Endodermal cell (in vitro differentiated cells): ENCODE measurements around the gene ANKMY1. TPM values are rescaled to one million over a fixed set of nuclear protein-coding genes. Genes with fewer than 3 reads are reported as not detected.

Source experiments
- DNase-seq: peaks from one replicate; pipeline ENCODE4 v3.0.0-alpha.2; 2017
- H3K27ac ChIP-seq: 2 replicates; pipeline ENCODE4 v1.5.1; 2013; ENCODE audit warnings: mild to moderate bottlenecking, low read depth, low read length, moderate library complexity
- H3K27me3 ChIP-seq: 2 replicates; pipeline ENCODE4 v1.6.1; 2013; ENCODE audit warnings: mild to moderate bottlenecking, low read length, moderate library complexity; ENCODE audit not compliant: insufficient read depth, control insufficient read depth, poor library complexity, severe bottlenecking
- H3K36me3 ChIP-seq: 2 replicates; pipeline ENCODE4 v1.7.0; 2013; ENCODE audit warnings: mild to moderate bottlenecking, low read length, moderate library complexity; ENCODE audit not compliant: control insufficient read depth, insufficient read depth
- H3K4me1 ChIP-seq: one replicate; pipeline ENCODE4 v1.7.0; 2013; ENCODE audit warnings: low read length; ENCODE audit not compliant: control insufficient read depth, insufficient read depth
- H3K4me3 ChIP-seq: 2 replicates; pipeline ENCODE4 v1.5.1; 2013; ENCODE audit warnings: mild to moderate bottlenecking, low read length, moderate library complexity
- H3K9ac ChIP-seq: 2 replicates; pipeline ENCODE4 v1.6.1; 2013; ENCODE audit warnings: mild to moderate bottlenecking, low read length, moderate library complexity; ENCODE audit not compliant: poor library complexity, severe bottlenecking; ENCODE audit errors: extremely low read depth
- H3K9me3 ChIP-seq: 2 replicates; pipeline ENCODE4 v1.6.1; 2013; ENCODE audit warnings: mild to moderate bottlenecking, low read length, moderate library complexity; ENCODE audit not compliant: control insufficient read depth
- H3K27ac Mint-ChIP-seq: 2 replicates; pipeline ENCODE4 v1.8.0; 2020; ENCODE audit warnings: mixed read lengths
- H3K27me3 Mint-ChIP-seq: 2 replicates; pipeline ENCODE4 v1.8.0; 2021; ENCODE audit warnings: mild to moderate bottlenecking, mixed read lengths; ENCODE audit not compliant: insufficient read depth
- H3K36me3 Mint-ChIP-seq: 2 replicates; pipeline ENCODE4 v1.8.0; 2020; ENCODE audit warnings: low read depth, mixed read lengths
- H3K4me1 Mint-ChIP-seq: 2 replicates; pipeline ENCODE4 v1.8.0; 2020; ENCODE audit warnings: mixed read lengths
- H3K4me3 Mint-ChIP-seq: 2 replicates; pipeline ENCODE4 v1.8.0; 2020; ENCODE audit warnings: mild to moderate bottlenecking, moderate library complexity, mixed read lengths
- H3K9me3 Mint-ChIP-seq: 2 replicates; pipeline ENCODE4 v1.8.0; 2020; ENCODE audit warnings: mild to moderate bottlenecking, mixed read lengths
- CTCF ChIP-seq: fragments of 200-600 bp; sonication (generic); conservative IDR thresholded peaks from 2 replicates; pipeline ENCODE4 v1.5.0; 2021; ENCODE audit warnings: antibody characterized with exemption, mild to moderate bottlenecking
- WGBS, 2 experiments: methylation state at CpG; one replicate each; pipeline versions ENCODE4 v1.1.5 to v1.1.7; 2013; ENCODE audit warnings: missing lambda C conversion rate in 2 of 2, mixed read lengths in 1 of 2; ENCODE audit not compliant: insufficient coverage in 1 of 2, insufficient read length in 1 of 2; 5-methylcytosine and 5-hydroxymethylcytosine counted together
- total RNA-seq, 2 donors: library from RNA; stranded (reverse); fragmentation: NEBNext Ultra II Directional in 1 of 2; extraction: Animal tissue kit (Norgen Biotek cat#: 25700) in 1 of 2; gene quantifications; 2 replicates in 1 of 2; 3 replicates in 1 of 2; pipeline ENCODE4 v1.2.1, GENCODE V29; 2021

Gene ANKMY1
- total RNA-seq, 2 donors from 2014 or later, result 7.4 to 13.3 TPM

- no peaks in the 10 kb centered on the region for H3K27me3 Mint-ChIP-seq
- 95 to 96% methylated on average over 21 of the region's 21 CpGs for WGBS, 2 experiments
- H3K9me3 Mint-ChIP-seq, result no peaks in the 10 kb centered on the region
- H3K4me1 Mint-ChIP-seq, result no peaks in the 10 kb centered on the region
- H3K27me3 ChIP-seq, result no peaks in the 10 kb centered on the region
- no peaks in the 10 kb centered on the region for H3K9me3 ChIP-seq
- H3K4me3 Mint-ChIP-seq, result no peak overlapping the region
- peaks cover 4% of the 10 kb centered on the region for H3K36me3 ChIP-seq
- no peak overlapping the region for H3K4me3 ChIP-seq
- no peaks in the 10 kb centered on the region for H3K4me1 ChIP-seq
- peaks cover 19% of the 10 kb centered on the region for H3K36me3 Mint-ChIP-seq
- no peak overlapping the region for H3K27ac ChIP-seq
- no peak for DNase-seq
- H3K27ac Mint-ChIP-seq, result no peak overlapping the region
- H3K9ac ChIP-seq, result no peak overlapping the region
- TF ChIP-seq CTCF, result no peak
These were observed 93.8 kb downstream of the ANKMY1 start for GRCh38 chr2:240463866-240464481.

- TF ChIP-seq CTCF, result no peak
- H3K9me3 ChIP-seq, result no peaks in the 10 kb centered on the region
- Mint-ChIP-seq H3K4me3 (no peak overlapping the region), H3K9me3 (no peaks in the 10 kb centered on the region), H3K36me3 (peaks cover 19% of the 10 kb centered on the region), H3K27ac (no peak overlapping the region), H3K27me3 (no peaks in the 10 kb centered on the region), H3K4me1 (no peaks in the 10 kb centered on the region)
- peak; percentile 42 for DNase-seq
- no peak overlapping the region for H3K9ac ChIP-seq
- no peak overlapping the region for H3K27ac ChIP-seq
- H3K27me3 ChIP-seq, result no peaks in the 10 kb centered on the region
- H3K4me3 ChIP-seq, result no peak overlapping the region
- H3K4me1 ChIP-seq, result no peaks in the 10 kb centered on the region
- H3K36me3 ChIP-seq, result peaks cover 4% of the 10 kb centered on the region
- 90% methylated on average over 16 to 22 of the region's 22 CpGs for WGBS, 2 experiments
These were observed 94.4 kb downstream of the ANKMY1 start for GRCh38 chr2:240463274-240463865.

GRCh38 chr2:240462707-240463273 is 95.0 kb downstream of the ANKMY1 start:
- Histone ChIP-seq H3K9me3 (no peaks in the 10 kb centered on the region), H3K36me3 (peaks cover 4% of the 10 kb centered on the region), H3K27me3 (no peaks in the 10 kb centered on the region), H3K4me3 (no peak overlapping the region), H3K27ac (no peak overlapping the region), H3K9ac (no peak overlapping the region), H3K4me1 (no peaks in the 10 kb centered on the region)
- peaks cover 19% of the 10 kb centered on the region for H3K36me3 Mint-ChIP-seq
- TF ChIP-seq CTCF, result no peak
- DNase-seq, result no peak
- H3K4me3 Mint-ChIP-seq, result no peak overlapping the region
- no peaks in the 10 kb centered on the region for H3K9me3 Mint-ChIP-seq
- H3K4me1 Mint-ChIP-seq, result peaks cover 4% of the 10 kb centered on the region
- no peaks in the 10 kb centered on the region for H3K27me3 Mint-ChIP-seq
- no peak overlapping the region for H3K27ac Mint-ChIP-seq
- WGBS, 2 experiments, result 94 to 100% methylated on average over 7 to 16 of the region's 16 CpGs
